ENCODE measurements around the gene CCBE1.
A peak's percentile ranks its signal among the peaks of the same experiment; 100 is the strongest.

Gene CCBE1

DNA sequence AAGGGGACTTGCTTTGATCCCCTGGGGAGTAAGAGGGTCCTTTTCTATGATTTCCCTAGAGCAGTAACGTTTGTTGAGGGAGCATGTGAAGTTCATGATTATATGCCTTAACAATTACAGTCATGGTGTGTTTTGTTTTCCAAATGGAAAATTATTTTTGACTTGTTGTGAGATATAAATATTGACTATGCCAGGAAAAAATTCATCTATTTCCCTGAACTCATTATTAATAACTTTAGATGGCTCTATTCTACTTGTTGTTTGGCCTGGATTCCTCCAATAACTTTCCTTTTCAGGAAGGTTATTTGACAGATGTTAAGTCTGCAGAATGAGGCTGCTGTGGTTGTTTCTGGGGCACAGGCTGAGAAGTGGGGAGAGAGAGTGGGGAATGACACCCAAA lies 266.1 kb downstream of the CCBE1 start:
- DNase-seq: no peak

DNA sequence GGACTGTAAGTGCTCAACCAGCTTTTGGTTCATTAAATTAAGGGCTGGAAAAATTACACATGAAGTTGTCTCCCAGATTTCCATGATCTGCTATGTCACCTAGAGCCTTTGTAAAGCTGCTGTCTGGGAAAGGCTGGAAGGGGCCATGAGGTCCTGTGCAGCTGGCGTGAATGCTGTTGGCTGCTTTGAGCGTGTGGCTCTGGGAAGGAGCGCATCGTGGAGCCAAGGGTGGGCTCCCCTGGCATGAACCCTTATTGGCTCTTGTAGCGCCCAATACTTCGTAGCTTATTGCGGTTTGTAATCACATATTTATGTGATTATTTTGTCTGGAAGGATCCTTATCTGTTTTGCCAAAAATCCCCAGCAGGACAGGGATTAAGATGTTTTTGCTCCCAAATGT lies 267.6 kb downstream of the CCBE1 start:
- no peak for DNase-seq

DNA sequence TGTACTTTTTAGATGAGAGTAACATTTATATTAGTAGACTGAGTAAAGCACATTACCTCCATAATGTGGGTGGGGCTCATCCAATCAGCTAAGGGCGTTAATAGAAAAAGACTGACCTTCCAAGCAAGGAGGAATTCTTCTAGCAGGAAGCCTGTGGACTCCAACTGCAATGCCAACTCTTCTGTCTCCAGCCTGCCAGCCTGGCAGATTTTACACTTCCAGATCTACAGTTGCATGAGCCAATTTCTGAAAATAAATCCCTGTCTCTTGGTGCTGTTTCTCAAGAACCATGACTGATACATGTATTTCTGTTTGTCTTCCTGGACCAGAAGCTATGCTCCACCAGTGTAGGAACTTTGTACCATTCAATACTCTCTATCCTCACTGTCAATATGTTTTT lies 269.2 kb downstream of the CCBE1 start:
- no peak for DNase-seq

DNA sequence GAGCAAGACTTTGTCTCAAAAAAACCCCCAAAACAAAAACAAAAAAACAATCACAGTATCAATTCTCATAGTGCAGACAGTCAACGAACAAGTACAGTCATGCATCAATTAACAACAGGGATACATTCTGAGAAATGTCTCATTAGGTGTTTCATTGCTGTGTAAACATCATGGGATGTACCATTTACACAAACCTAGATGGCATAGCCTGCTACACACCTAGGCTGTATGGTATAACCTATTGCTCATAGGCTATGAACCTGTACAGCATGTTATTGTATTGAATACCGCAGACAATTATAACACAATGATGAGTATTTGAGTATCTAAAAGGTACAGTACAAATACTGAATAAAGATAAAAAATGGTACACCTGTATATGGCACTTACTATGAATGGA lies 270.4 kb downstream of the CCBE1 start:
- DNase-seq: no peak

DNA sequence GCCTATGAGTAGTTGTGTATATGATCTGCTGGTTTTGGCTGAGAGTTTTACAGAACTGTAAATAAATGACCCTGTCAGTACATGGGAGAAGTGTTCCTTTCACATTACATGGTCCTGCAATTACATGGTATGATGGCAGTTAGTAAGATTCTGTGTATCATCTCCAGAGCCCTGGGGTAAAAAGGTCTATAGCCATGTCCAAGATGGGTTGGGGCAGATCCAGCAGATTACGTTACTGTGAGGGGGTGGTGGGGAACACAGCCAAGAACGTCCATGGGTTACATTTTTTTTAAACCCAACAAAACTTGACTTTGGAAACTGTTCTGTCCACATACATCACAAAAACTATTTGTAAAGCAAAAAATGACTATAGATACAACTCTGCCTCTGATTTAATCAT lies 274.0 kb downstream of the CCBE1 start:
- no peak for DNase-seq

DNA sequence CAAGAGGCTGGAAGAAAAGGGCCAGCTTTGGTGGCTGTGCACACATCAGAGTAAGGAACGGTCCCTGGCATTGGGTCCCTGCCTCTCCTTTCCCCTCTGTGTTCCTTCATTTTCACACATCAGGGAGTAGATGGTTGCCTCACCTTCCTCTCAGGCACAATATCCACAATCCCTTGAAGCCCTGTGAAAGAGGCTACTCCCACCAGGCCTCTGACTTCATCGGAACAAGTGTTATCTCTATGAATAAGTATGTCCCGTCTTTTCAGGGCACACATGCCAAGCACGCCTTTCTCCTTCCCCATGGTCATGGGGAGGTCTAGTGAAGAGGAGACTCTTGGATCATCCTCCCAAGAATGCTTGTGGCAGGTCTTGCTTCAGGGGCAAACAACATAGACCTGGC lies 277.0 kb downstream of the CCBE1 start:
- no peak for DNase-seq

DNA sequence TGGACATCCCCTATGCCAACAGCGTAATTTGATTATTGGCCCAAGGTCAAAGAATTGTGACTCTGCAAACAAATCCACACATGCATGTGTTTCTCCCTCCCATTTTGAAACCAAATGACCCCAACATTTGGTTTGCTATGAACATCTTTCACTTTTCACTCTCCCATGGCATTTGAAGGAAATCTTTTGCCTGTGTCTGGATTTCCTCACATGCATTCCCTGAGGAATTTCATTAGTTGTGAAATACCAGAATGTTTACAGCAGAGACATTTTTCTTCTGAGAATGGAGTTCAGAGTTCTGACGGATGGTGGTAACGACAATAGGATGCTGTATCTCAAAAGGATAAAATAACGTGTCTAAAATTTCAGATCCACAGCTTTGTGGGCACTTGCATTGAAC lies 277.8 kb downstream of the CCBE1 start:
- DNase-seq: no peak

DNA sequence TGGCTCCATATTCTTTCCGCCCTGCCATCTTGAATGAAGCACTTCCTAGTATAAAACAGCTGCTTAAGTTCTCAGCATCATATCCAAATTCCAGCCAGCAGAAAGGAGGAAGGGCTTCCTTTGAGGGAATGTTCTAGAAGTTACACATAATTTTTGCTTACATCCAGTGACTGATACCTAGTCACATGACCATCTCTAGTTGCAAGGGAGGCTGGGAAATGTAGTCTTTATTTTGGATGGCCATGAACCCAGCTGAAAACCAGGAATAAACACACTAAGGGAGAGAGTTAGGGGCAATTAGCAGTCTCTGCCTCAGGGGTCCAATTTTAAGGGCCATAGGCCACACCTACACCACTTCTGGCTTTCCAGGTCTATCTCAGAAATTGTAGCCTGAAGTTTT lies 280.4 kb downstream of the CCBE1 start:
- no peak for DNase-seq

DNA sequence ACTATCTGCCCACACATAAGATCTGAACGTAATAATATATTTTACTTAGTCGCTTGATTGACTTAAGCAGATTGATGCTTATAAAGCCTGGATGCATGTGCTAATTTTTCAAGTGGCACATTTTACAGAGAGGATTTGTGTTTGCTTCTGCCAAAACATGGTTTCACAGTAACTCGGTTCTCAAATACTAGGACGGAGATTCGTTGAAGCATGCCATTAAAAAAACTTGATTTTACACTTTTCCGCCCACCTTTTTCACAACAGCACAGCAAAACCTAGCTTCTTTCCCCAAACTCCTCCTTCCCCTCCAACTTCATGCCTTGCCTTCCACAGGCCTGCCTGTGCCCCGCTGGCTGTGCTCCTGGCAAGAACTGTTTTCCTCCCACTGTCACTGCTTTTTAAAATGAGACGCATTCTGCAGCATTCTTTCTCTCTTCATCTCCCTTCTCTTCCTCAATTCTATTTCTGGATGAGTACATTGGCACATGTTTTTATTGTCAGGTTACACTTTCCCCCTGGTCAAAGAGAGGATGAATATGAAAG lies 283.0 kb downstream of the CCBE1 start:
- DNase-seq: no peak

DNA sequence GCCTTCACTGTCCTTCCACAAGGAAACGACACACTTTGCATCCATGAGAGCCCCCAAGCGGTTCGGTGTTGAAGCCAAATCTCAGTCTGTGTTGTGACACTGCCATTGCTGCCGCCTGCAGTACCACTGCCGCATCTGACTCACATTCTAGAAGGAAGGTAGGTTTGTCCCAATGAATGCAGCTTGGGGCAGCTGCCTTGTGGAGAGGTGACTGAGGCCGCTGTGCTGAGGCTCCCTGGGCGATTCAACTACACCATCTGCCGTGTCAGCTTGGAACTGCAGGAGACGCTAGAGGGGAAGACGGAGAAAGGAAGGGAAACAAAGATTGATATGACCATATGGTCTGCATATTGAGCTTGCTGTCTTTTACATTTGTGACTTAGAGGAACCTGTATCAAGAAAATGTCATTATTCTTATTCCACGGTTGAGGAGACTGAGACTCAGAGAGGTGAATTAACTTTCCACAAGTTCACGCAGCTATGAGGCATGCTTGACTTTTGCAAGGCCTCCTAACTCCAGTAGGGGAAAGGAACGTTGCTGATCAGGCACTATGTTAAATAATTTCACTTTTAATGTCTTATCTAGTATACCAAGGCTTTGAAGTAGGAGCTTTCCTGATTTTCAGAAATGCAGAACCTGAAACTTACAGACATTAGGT lies 294.7 kb downstream of the CCBE1 start:
- DNase-seq: peak; percentile 72

DNA sequence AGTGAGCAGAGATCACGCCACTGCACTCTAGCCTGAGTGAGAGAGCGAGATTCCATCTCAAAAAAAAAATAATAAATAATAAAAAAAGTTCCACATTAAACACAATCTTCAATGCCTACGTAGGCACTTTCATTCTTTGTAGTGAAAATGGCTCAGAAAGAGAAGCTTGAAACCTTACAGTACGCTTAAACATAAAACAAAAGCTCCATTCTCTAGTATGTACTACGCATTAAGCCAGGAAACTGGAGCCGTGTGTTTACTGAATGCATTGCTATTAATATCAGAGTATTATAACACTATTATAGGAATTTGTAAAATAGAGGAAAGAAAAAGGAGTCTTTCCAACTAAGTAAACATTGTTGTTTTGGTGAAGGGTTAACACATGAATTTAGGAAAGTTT lies 296.8 kb downstream of the CCBE1 start:
- DNase-seq: no peak

DNA sequence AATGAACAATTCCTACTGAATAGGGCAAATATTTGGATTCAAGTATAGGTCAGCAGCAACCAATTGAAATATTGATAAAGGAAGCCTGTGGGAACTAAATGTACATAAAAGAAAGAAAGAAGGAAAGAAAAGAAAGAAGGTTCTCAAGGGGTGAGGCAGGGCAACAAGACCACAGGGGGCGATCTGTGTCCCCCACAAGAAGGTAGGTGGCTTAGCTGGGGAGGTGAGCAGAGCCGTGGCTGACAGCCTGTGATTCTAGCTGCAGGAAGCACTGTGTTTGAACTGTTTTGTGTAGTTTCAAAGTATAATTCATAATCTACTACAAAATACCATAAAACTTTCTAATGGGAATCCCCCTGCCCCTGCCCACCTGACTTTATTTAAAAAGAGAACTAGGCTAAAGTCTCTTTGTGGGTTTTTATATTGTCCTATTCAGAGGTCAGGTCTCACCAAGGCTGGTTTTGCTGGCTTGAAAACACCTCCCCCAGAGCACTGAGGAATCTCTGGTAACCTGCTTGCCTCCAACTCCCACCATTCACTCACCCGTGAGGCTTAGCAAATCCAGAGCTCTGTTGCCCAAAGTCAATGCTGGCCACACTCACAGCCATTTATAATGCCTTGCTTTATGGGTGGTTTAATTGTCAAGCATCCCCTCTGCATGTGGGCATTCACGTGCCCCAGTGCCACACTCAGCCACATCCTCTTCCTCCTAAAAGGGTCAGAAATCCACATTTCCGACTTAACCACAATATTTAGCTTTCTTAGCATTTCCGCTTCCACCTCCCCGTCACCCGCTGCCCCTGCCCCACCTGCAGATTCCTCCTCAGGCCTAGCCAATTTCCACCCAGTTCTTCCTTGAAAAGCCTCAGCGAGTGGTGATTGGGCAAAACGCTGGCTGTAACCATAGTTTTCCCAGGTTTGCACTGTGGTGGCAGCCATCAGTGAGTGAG lies 301.7 kb downstream of the CCBE1 start:
- no peak for DNase-seq

DNA sequence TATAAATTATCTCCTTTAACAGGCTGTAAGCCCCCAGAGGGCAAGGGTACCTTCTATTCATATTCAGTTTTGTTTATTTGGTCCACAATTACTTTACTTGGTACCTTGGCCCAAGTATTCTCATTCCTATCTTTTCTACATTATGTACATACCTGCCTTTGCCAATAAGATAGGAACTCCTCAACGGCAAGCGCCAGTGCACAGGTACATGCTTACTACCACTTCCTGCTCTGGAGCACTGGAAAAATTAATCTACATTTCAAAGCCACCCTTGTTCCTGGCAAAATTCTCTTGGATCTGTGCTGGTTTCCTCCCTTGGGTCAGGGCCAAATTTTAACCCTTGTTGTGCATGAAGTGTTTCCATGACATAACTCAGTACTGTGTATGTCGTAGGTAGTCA lies 303.8 kb downstream of the CCBE1 start:
- DNase-seq: no peak

DNA sequence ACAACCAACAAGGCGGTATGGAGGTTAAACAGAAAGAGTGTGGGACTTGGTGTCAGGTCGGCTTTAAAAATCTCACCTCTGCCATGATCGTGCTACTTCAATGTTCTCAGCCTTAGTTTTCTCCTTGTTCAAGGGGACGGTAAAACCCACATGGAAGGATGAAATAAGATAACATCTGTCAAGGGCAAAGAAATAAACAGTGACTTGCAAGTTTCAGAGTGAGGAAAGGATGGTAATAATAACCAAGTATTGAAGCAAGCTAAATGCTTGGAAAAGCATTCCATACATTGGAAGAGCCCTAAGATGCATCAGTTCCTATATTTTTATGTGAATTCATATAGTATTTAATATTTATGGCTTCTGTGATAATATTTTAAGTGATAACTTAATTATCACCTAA lies 308.4 kb downstream of the CCBE1 start:
- DNase-seq: no peak

DNA sequence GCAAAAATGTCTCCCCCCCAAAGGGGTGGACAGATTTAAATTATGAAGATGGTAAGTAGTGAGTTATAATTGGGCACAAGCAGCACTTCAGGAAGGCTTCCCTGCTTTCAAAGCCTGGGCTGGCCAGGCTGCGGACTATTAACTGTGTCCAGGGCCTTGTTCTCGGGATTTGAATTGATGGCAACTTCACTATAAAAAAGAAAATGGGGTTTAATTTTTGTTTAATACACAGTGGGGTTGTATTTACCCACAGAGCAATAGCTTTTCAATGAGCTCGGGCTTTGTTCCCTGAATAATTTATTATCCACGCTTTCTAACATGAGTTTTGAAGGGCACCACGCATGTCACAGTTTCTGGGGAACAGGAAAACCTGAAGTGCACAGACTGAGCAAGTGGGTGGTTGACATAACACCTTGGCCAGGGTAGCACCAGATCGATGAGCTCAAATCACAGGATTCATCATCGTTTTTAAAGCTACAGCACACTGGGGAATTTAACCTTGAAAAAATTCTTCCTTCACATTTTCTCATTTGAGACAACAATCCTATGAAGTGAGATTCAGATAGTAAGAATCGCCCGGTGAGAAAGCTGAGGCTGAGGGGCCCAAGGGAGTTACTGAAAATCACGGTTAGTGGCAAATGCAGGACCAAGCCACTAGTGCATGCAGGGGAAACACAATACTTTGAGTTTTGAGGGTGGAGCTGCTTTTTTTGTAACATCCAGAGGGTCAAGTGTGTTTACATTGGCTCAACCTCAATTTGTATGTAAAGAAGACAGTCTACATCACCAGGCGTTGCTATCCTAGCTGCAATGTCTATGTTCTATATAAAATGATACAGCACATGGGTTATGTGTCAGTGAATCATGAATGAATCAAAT lies 309.3 kb downstream of the CCBE1 start:
- DNase-seq: no peak

DNA sequence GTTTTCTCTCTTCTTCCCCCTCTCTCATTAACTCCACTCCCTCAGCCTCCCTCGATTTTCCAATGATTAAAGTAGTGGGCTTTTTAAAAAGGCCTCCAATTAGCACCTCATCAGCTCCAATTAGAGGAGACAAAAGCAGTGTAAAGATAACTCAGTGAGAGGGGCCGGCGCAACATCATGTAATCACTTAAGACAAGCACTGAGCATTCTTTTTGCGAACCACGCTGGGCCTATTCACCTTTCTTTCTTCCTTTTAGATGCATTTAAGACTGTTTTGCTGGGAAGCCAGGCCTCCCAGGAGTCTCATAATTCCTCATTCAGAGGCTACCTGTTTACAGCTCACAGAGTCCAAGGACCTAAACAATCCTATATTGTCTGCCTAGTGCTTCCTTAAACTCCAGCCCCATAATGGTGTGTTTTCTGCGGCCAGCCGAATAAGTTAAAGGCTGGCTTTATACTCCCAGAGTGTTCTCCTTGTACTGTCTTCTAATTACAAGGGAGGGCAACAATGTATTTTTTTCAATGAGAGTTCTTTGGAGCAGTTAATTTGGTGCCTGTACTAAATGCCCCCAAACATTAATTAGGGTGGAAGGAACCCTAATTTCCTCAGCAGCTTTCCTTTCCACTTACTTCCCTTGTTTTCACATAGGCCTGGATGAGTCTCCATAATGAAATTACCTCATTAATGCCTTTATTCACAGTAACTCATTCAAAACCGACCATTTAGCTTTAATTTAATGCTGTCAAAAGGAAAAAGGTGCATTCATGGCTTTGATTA lies 310.1 kb downstream of the CCBE1 start:
- no peak for DNase-seq

DNA sequence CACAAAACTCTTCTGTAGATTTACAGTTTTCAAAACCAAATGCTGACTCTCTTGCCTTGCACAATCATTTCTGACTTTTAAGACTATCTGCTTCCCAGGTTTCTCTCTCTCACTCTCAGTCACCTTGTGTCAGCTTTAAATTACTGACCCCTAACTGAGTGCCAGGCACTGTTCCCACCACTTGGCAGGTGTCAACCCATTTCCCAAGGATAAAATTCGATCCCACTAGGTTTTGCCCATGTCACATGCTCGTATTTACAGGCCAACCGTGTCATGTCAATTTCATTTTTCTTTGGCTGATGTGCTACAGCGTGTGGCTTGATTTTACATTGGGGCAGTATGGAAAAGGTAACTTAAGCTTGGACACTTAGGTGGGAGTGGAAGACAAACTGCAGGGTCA lies 312.0 kb downstream of the CCBE1 start:
- DNase-seq: no peak

DNA sequence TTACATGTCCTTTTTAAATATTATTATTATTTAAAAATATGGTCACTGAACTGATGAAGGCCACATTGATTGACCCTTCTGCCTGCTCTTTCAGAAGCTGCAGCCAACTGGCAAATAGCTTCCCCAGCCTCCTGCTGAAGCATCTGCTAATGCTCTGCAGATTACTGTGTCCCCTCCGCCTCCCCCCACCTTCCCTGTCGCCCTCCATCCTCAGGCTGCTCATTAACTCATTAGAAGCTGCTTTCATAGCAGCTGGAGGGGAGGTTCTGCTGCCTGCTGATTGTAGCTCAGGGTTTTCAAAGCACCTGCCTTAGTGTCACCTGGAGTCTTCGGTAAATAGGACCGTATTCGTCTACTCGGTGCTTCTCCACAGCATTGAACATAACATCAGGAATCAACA lies 313.4 kb downstream of the CCBE1 start:
- no peak for DNase-seq

DNA sequence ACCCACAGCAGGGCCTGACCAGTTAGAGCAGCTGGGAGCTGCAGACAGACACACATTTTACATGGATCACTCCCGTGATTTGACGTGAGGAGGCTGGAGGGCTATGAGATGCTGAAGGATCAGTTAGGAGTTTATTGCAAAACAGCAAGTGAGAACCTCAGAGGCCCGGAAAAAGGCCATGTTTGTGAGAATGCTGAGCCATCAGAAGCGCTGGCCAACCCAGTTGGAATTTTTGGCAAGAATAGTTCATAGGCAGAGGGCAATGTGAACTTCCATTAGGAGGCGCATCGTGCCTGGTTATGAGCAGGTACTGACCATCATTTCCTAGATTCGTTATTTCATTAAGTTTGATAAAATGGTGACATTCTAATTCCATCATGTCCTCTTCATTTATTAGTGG lies 314.8 kb downstream of the CCBE1 start:
- no peak for DNase-seq

DNA sequence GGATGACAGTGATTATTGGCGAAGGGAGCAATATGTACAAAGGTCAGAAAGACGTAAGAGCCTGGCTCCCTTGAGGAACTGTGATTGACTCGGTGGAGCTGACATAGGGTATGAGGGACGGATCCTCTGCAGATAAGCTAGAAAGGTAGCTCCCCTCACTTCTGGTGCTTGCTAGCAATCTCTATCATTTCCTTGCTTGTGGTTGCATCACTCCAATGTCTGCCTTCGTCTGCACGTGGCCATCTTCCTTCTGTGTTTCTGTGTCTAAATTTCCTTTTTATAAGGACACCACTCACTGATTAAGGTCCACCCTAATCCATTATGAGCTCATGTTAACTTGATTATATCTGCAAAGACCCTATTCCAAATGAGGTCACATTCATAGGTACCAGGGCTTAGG lies 315.3 kb downstream of the CCBE1 start:
- DNase-seq: no peak
